KMS-11 (cell line): Measurements from ENCODE around the gene KRTAP10-10.
"Not testable (repeated sequence)": the region's sequence is repeated elsewhere in the genome, so short reads cannot be mapped to it uniquely, and the experiment has no call there.

ENCODE experiments used
- H2AFZ ChIP-seq: fragments of 200-600 bp; sonication (generic); 2 replicates; pipeline ENCODE4 v1.6.1; 2016; ENCODE audit warnings: antibody characterized with exemption, mixed run types, low read depth
- H3K27ac ChIP-seq: fragments of 200-600 bp; sonication (generic); 2 replicates; pipeline ENCODE4 v1.6.1; 2016; ENCODE audit warnings: mild to moderate bottlenecking, mixed run types
- H3K27me3 ChIP-seq: fragments of 200-600 bp; sonication (generic); 2 replicates; pipeline ENCODE4 v1.6.1; 2017; ENCODE audit warnings: mild to moderate bottlenecking, low read depth, mixed run types, moderate library complexity; ENCODE audit not compliant: insufficient read depth
- H3K36me3 ChIP-seq: fragments of 200-600 bp; sonication (generic); 2 replicates; pipeline ENCODE4 v1.6.1; 2017; ENCODE audit warnings: mild to moderate bottlenecking, mixed run types; ENCODE audit not compliant: insufficient read depth
- H3K4me1 ChIP-seq: fragments of 200-600 bp; sonication (generic); 2 replicates; pipeline ENCODE4 v1.6.1; 2016; ENCODE audit warnings: mild to moderate bottlenecking, low read depth, mixed run types; ENCODE audit not compliant: poor library complexity, severe bottlenecking
- H3K4me2 ChIP-seq: fragments of 200-600 bp; sonication (generic); 2 replicates; pipeline ENCODE4 v1.7.0; 2016; ENCODE audit warnings: mild to moderate bottlenecking, mixed run types
- H3K4me3 ChIP-seq: fragments of 200-600 bp; sonication (generic); IDR thresholded peaks from 2 replicates; pipeline ENCODE4 v1.6.1; 2017; ENCODE audit warnings: low read depth, low read length, mixed read lengths; ENCODE audit not compliant: insufficient read depth
- H3K79me2 ChIP-seq: fragments of 200-600 bp; sonication (generic); 2 replicates; pipeline ENCODE4 v1.6.1; 2016; ENCODE audit warnings: low read depth, mixed run types; ENCODE audit not compliant: insufficient read depth
- H3K9ac ChIP-seq: fragments of 200-600 bp; sonication (generic); 2 replicates; pipeline ENCODE4 v1.6.1; 2016; ENCODE audit warnings: mild to moderate bottlenecking, mixed run types
- H4K20me1 ChIP-seq: fragments of 200-600 bp; sonication (generic); 2 replicates; pipeline ENCODE4 v1.6.1; 2016; ENCODE audit warnings: mild to moderate bottlenecking, mixed run types; ENCODE audit not compliant: insufficient read depth
- CTCF ChIP-seq: fragments of 200-600 bp; sonication (generic); conservative IDR thresholded peaks from 2 replicates; pipeline ENCODE4 v1.6.1; 2017; ENCODE audit warnings: low read depth, mild to moderate bottlenecking, antibody characterized with exemption, low read length, moderate library complexity, mixed read lengths

The KRTAP10-10 gene

GRCh38 chr21:44637018-44637850, at the start of gene KRTAP10-10:
KRTAP10-10 (plus strand) TSS chr21:44637356; CDS start chr21:44637418, 62 bp downstream.
- TF ChIP-seq CTCF, result no peak
- H3K27me3 ChIP-seq, result peaks cover 22% of the 10 kb centered on the region; the same call in 1 of the 2 replicates
- H2AFZ ChIP-seq, result no peak within 1 kb of the TSS
- no peaks in the 10 kb centered on the region for H3K79me2 ChIP-seq
- H3K27ac ChIP-seq, result no peak within 1 kb of the TSS
- no peak within 1 kb of the TSS for H3K9ac ChIP-seq
- no peaks in the 10 kb centered on the region for H3K4me1 ChIP-seq
- no peak within 1 kb of the TSS for H3K4me2 ChIP-seq
- H3K4me3 ChIP-seq, result no peak within 1 kb of the TSS
- no peaks in the 10 kb centered on the region for H4K20me1 ChIP-seq
- no peaks in the 10 kb centered on the region for H3K36me3 ChIP-seq

GRCh38 chr21:44589094-44589493, 48.1 kb upstream of the KRTAP10-10 start:
- Histone ChIP-seq H3K36me3 (no peaks in the 10 kb centered on the region), H3K27ac (no peak overlapping the region), H2AFZ (no peak overlapping the region), H3K27me3 (peaks cover 30% of the 10 kb centered on the region; the same call in 1 of the 2 replicates), H3K4me1 (no peaks in the 10 kb centered on the region), H3K4me2 (no peak overlapping the region), H3K9ac (no peak overlapping the region), H3K4me3 (no peak overlapping the region), H3K79me2 (no peaks in the 10 kb centered on the region), H4K20me1 (no peaks in the 10 kb centered on the region)
- no peak for TF ChIP-seq CTCF

- no peak overlapping the region for H3K4me2 ChIP-seq
- H3K27ac ChIP-seq, result no peak overlapping the region
- H2AFZ ChIP-seq, result no peak overlapping the region
- no peaks in the 10 kb centered on the region for H3K36me3 ChIP-seq
- no peaks in the 10 kb centered on the region for H3K4me1 ChIP-seq
- H3K9ac ChIP-seq, result no peak overlapping the region
- H3K79me2 ChIP-seq, result no peaks in the 10 kb centered on the region
- no peak overlapping the region for H3K4me3 ChIP-seq
- H4K20me1 ChIP-seq, result no peaks in the 10 kb centered on the region
- peaks cover 36% of the 10 kb centered on the region; the same call in 1 of the 2 replicates for H3K27me3 ChIP-seq
- TF ChIP-seq CTCF, result no peak
Observed at GRCh38 chr21:44589586-44590305, 47.4 kb upstream of the KRTAP10-10 start.

GRCh38 chr21:44590311-44590721, 46.8 kb upstream of the KRTAP10-10 start:
- Histone ChIP-seq H4K20me1 (no peaks in the 10 kb centered on the region), H3K27ac (no peak overlapping the region), H3K27me3 (peaks cover 39% of the 10 kb centered on the region; the same call in 1 of the 2 replicates), H3K36me3 (no peaks in the 10 kb centered on the region), H3K4me3 (no peak overlapping the region), H3K9ac (no peak overlapping the region), H3K79me2 (no peaks in the 10 kb centered on the region), H2AFZ (no peak overlapping the region), H3K4me1 (no peaks in the 10 kb centered on the region), H3K4me2 (no peak overlapping the region)
- TF ChIP-seq CTCF, result no peak

GRCh38 chr21:44590897-44591800, 46.0 kb upstream of the KRTAP10-10 start:
- not testable (repeated sequence) for H4K20me1 ChIP-seq, H3K4me1 ChIP-seq, H3K4me2 ChIP-seq, H3K79me2 ChIP-seq, H3K4me3 ChIP-seq, H3K27ac ChIP-seq, H2AFZ ChIP-seq, H3K36me3 ChIP-seq, H3K9ac ChIP-seq
- peaks cover 37% of the 10 kb centered on the region; the same call in 1 of the 2 replicates for H3K27me3 ChIP-seq

- not testable (repeated sequence) for H3K27ac ChIP-seq, H3K4me3 ChIP-seq, H3K79me2 ChIP-seq, H3K36me3 ChIP-seq, H3K4me1 ChIP-seq, H3K4me2 ChIP-seq, H3K9ac ChIP-seq, H2AFZ ChIP-seq, H4K20me1 ChIP-seq
- peaks cover 43% of the 10 kb centered on the region; the same call in 1 of the 2 replicates for H3K27me3 ChIP-seq
Observed at GRCh38 chr21:44591801-44592130, 45.4 kb upstream of the KRTAP10-10 start.
